GM20000 (cell line): Measurements from ENCODE around the gene PITPNM2.

Experiments used
- DNase-seq: peaks from one replicate; pipeline ENCODE4 v3.0.0; 2012; ENCODE audit warnings: low spot score
- TF ChIP-seq, protein P1 (sequence below): IDR thresholded peaks from 2 replicates; pipeline ENCODE4 v1.5.1; 2012; ENCODE audit warnings: mild to moderate bottlenecking, control low read depth; ENCODE audit errors: extremely low read depth, missing control alignments

The PITPNM2 gene

GRCh38 chr12:123150744-123151456 lies at the start of gene PITPNM2:
PITPNM2 (minus strand) TSS chr12:123151090; CDS start chr12:123034590, 116,500 bp downstream.
- DNase-seq, result peak; percentile 90

DNA sequence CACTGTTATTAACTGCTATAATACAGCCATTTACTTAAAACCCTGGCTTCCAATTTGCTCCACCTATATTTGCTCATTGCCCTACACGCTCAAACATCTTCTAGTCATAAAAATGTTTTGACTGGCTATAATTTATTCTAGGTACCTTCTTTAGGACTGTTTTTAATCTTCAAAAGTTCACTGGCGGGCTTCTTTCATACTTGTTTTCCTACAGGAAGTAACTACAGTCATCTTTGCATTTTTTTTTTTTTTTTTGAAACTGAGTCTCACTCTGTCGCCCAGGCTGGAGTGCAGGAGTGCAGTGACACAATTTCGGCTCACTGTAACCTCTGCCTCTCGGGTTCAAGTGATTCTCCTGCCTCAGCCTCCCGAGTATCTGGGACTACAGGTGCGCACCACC lies 49.5 kb upstream of the PITPNM2 start:
- TF ChIP-seq, protein P1, sequence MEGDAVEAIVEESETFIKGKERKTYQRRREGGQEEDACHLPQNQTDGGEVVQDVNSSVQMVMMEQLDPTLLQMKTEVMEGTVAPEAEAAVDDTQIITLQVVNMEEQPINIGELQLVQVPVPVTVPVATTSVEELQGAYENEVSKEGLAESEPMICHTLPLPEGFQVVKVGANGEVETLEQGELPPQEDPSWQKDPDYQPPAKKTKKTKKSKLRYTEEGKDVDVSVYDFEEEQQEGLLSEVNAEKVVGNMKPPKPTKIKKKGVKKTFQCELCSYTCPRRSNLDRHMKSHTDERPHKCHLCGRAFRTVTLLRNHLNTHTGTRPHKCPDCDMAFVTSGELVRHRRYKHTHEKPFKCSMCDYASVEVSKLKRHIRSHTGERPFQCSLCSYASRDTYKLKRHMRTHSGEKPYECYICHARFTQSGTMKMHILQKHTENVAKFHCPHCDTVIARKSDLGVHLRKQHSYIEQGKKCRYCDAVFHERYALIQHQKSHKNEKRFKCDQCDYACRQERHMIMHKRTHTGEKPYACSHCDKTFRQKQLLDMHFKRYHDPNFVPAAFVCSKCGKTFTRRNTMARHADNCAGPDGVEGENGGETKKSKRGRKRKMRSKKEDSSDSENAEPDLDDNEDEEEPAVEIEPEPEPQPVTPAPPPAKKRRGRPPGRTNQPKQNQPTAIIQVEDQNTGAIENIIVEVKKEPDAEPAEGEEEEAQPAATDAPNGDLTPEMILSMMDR, result no peak
- no peak for DNase-seq

More at GRCh38 chr12:123150744-123151456, at the start of gene PITPNM2:
- TF ChIP-seq, protein P1, result peak; percentile 44

DNA sequence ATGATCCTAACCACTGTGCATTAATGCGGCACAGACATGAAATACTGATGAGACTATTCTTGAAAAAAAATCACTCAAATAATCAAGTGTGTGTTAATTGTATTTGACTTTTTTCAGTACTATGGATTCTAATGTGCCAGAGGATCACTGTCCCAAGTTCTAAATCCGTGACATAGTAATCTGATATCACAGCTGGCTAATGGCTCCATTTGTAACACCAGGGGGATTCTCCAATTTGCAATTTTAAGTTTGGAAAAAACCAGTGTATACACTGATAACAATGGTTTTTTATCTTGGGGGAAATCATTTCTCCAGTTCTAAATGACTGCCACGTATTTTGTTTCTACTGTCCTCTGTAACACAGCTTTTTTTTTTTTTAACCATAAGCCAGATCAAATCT lies 49.0 kb upstream of the PITPNM2 start:
- no peak for DNase-seq
- TF ChIP-seq, protein P1, result no peak

- DNase-seq, result no peak
- TF ChIP-seq, protein P1, result no peak
These were observed 36.7 kb upstream of the PITPNM2 start for GRCh38 chr12:123187637-123188036.

DNA sequence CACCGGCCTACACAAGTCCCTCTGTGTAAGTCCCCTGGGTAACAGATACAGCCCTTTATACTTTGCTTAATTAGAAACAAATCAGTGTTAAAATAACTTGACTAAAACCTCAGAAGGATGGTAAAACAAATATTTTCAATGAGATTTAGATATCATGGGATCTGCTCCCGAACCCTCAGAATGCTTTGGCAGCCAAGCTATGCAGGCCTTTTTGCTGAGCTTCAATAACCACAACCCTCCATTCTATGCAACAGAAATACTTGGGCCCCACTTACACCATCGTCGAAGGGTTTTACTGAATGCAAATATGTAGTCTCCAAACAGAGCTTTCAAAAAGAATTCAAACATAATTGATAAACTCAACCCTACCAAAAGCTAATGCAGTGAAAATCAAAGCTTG lies 29.3 kb upstream of the PITPNM2 start:
- TF ChIP-seq, protein P1, result no peak
- DNase-seq, result no peak

- no peak for DNase-seq
- TF ChIP-seq, protein P1, result no peak
These were observed 21.1 kb upstream of the PITPNM2 start for GRCh38 chr12:123171967-123172366.

GRCh38 chr12:123167329-123167728 lies 16.4 kb upstream of the PITPNM2 start:
- no peak for DNase-seq
- TF ChIP-seq, protein P1, result no peak
